Measurements from ENCODE around the gene L3MBTL4.

GRCh38 chr18:6341709-6342108 is 73.0 kb downstream of the L3MBTL4 start:
- TF ChIP-seq, protein P1, sequence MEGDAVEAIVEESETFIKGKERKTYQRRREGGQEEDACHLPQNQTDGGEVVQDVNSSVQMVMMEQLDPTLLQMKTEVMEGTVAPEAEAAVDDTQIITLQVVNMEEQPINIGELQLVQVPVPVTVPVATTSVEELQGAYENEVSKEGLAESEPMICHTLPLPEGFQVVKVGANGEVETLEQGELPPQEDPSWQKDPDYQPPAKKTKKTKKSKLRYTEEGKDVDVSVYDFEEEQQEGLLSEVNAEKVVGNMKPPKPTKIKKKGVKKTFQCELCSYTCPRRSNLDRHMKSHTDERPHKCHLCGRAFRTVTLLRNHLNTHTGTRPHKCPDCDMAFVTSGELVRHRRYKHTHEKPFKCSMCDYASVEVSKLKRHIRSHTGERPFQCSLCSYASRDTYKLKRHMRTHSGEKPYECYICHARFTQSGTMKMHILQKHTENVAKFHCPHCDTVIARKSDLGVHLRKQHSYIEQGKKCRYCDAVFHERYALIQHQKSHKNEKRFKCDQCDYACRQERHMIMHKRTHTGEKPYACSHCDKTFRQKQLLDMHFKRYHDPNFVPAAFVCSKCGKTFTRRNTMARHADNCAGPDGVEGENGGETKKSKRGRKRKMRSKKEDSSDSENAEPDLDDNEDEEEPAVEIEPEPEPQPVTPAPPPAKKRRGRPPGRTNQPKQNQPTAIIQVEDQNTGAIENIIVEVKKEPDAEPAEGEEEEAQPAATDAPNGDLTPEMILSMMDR (IDR thresholded peaks at IDR 0.05): no peak
- no peak for TF ChIP-seq POLR2A (IDR thresholded peaks at IDR 0.05)

Measured in esophagus squamous epithelium (tissue), 4 donors.